Body of pancreas (tissue), 4 donors: ENCODE data around the gene SLC22A17. TPM values are rescaled to one million over a fixed set of nuclear protein-coding genes. Genes with fewer than 3 reads are reported as not detected.
"Not testable (repeated sequence)": the region's sequence is repeated elsewhere in the genome, so short reads cannot be mapped to it uniquely, and the experiment has no call there.

Experiments used
- ATAC-seq: fragments of 150-250 bp; one replicate; pipeline ENCODE4 v1.9.1; 2016
- DNase-seq, 4 donors: peaks; one replicate each; pipeline ENCODE4 v3.0.0-alpha.2; 2019
- H3K27ac ChIP-seq, 4 donors: fragments of 200-600 bp; sonication (generic); 1 replicate in 3 of 4; 2 replicates in 1 of 4; pipeline versions ENCODE4 v1.5.1 to v1.6.1; 2016 to 2019; ENCODE audit warnings: mild to moderate bottlenecking in 1 of 4, mixed read lengths in 1 of 4, moderate library complexity in 1 of 4
- H3K27me3 ChIP-seq, 2 donors: fragments of 200-600 bp; sonication (generic); one replicate each; pipeline ENCODE4 v1.6.0; 2016; ENCODE audit warnings: mild to moderate bottlenecking in 1 of 2
- H3K36me3 ChIP-seq, 2 donors: fragments of 200-600 bp; sonication (generic); replicated peaks in 1 of 2; 2 replicates each; pipeline ENCODE4 v1.5.1; 2016; ENCODE audit warnings: low read depth in 2 of 2; ENCODE audit not compliant: insufficient read depth in 1 of 2
- H3K4me1 ChIP-seq: fragments of 200-600 bp; sonication (generic); one replicate; pipeline ENCODE4 v1.6.0; 2016
- H3K4me3 ChIP-seq, 2 donors: fragments of 200-600 bp; sonication (generic); 1 replicate in 1 of 2; 2 replicates in 1 of 2; pipeline ENCODE4 v1.5.1; 2016 to 2019
- H3K9me3 ChIP-seq, 3 donors: fragments of 200-600 bp; sonication (generic); 1 replicate in 2 of 3; 2 replicates in 1 of 3; pipeline ENCODE4 v1.5.1; 2016
- CTCF ChIP-seq, 7 experiments: fragments of 450-650 bp in 4 of 7; fragments of 200-600 bp in 3 of 7; sonication (generic) in 3 of 7; IDR thresholded peaks; one replicate each; pipeline ENCODE4 v1.5.1; 2016 to 2019; ENCODE audit warnings: antibody characterized with exemption in 7 of 7
- POLR2A ChIP-seq, 3 donors: fragments of 450-650 bp; IDR thresholded peaks; one replicate each; pipeline ENCODE4 v1.6.1; 2016; ENCODE audit warnings: antibody characterized with exemption in 3 of 3, mild to moderate bottlenecking in 2 of 3
- WGBS, 2 donors: methylation state at CpG; one replicate each; pipeline ENCODE4 v1.1.5; 2017; 5-methylcytosine and 5-hydroxymethylcytosine counted together
- intact Hi-C: fragments of 100-400 bp; cut with DNase I; formaldehyde crosslinking; loops from one replicate; pipeline ENCODE4 v1.15.1; 2023
- total RNA-seq, 2 donors: library from RNA; depleted of rRNA; stranded (reverse); fragments of >200 nt; gene quantifications; one replicate each; pipeline ENCODE4 v1.1.0, GENCODE V29; 2016

SLC22A17 gene
- total RNA-seq, 2 donors from 2014 or later = 20.8 to 36.6 TPM

- H3K4me1 ChIP-seq = peaks cover 14% of the 10 kb centered on the region
- H3K36me3 ChIP-seq = no peaks in the 10 kb centered on the region
- no peak for ATAC-seq
- H3K4me3 ChIP-seq = no peak overlapping the region
- H3K27ac ChIP-seq = no peak overlapping the region
- no peak for DNase-seq
- intact Hi-C loops = no loop called here
- H3K27me3 ChIP-seq = no peaks in the 10 kb centered on the region
- H3K9me3 ChIP-seq = no peaks in the 10 kb centered on the region
- WGBS, 2 donors = 76 to 78% methylated on average over 8 to 12 of the region's 12 CpGs
- TF ChIP-seq CTCF (IDR thresholded peaks at IDR 0.05) = no peak
- TF ChIP-seq POLR2A (IDR thresholded peaks at IDR 0.05) = no peak
Measured at GRCh38 chr14:23389396-23389795, 36.7 kb upstream of the SLC22A17 start.

GRCh38 chr14:23388996-23389395, 36.3 kb upstream of the SLC22A17 start:
- intact Hi-C loops = no loop called here
- TF ChIP-seq POLR2A (IDR thresholded peaks at IDR 0.05) = no peak
- no peak for TF ChIP-seq CTCF (IDR thresholded peaks at IDR 0.05)
- H3K9me3 ChIP-seq = no peaks in the 10 kb centered on the region
- no peak overlapping the region for H3K27ac ChIP-seq
- WGBS, 2 donors = 87 to 92% methylated on average over 8 of the region's 8 CpGs
- no peak overlapping the region for H3K4me3 ChIP-seq
- peaks cover 14% of the 10 kb centered on the region for H3K4me1 ChIP-seq
- no peaks in the 10 kb centered on the region for H3K27me3 ChIP-seq
- DNase-seq = no peak
- H3K36me3 ChIP-seq = no peaks in the 10 kb centered on the region
- no peak for ATAC-seq

GRCh38 chr14:23387916-23388882, 35.5 kb upstream of the SLC22A17 start:
- Histone ChIP-seq H3K9me3 (no peaks in the 10 kb centered on the region), H3K4me1 (peaks cover 14% of the 10 kb centered on the region), H3K27me3 (no peaks in the 10 kb centered on the region), H3K36me3 (no peaks in the 10 kb centered on the region), H3K4me3 (no peak overlapping the region), H3K27ac (no peak overlapping the region)
- WGBS, 2 donors = 76 to 81% methylated on average over 19 to 26 of the region's 26 CpGs
- no peak for TF ChIP-seq CTCF (IDR thresholded peaks at IDR 0.05)
- TF ChIP-seq POLR2A (IDR thresholded peaks at IDR 0.05) = no peak
- intact Hi-C loops = no loop called here
- DNase-seq (no peak), ATAC-seq (no peak)

GRCh38 chr14:23386999-23387398, 34.3 kb upstream of the SLC22A17 start:
- intact Hi-C loops = no loop called here
- H3K9me3 ChIP-seq = no peaks in the 10 kb centered on the region
- peaks cover 14% of the 10 kb centered on the region for H3K4me1 ChIP-seq
- DNase-seq (no peak), ATAC-seq (no peak)
- no peak overlapping the region for H3K27ac ChIP-seq
- WGBS, 2 donors = 91 to 95% methylated on average over 1 of the region's 1 CpG
- no peak for TF ChIP-seq CTCF (IDR thresholded peaks at IDR 0.05)
- TF ChIP-seq POLR2A (IDR thresholded peaks at IDR 0.05) = no peak
- no peak overlapping the region for H3K4me3 ChIP-seq
- no peaks in the 10 kb centered on the region for H3K36me3 ChIP-seq
- H3K27me3 ChIP-seq = no peaks in the 10 kb centered on the region

GRCh38 chr14:23386266-23386657, 33.6 kb upstream of the SLC22A17 start:
- H3K27me3 ChIP-seq, H3K4me3 ChIP-seq, ATAC-seq, H3K27ac ChIP-seq, H3K9me3 ChIP-seq, DNase-seq, H3K36me3 ChIP-seq, intact Hi-C loops: not testable (repeated sequence)
- peaks cover 14% of the 10 kb centered on the region for H3K4me1 ChIP-seq
- WGBS, 2 donors = 81 to 88% methylated on average over 10 to 17 of the region's 17 CpGs
